CD8-positive, alpha-beta memory T cell (primary cell): ENCODE results near the gene C19orf12. TPM values are rescaled to one million over a fixed set of nuclear protein-coding genes. Genes with fewer than 3 reads are reported as not detected.
A peak's percentile ranks its signal among the peaks of the same experiment; 100 is the strongest.

Experiments
- CTCF ChIA-PET: fragments of 350-600 bp; sonication (Branson Sonifier 250); formaldehyde crosslinking; loops from one replicate; lab custom pipeline; 2021; ENCODE audit warnings: antibody characterized with exemption; lab: Charles Lee
- POLR2A ChIA-PET: fragments of 350-600 bp; sonication (Branson Sonifier 250); formaldehyde crosslinking; loops from one replicate; lab custom pipeline; 2021; ENCODE audit warnings: antibody characterized with exemption; lab: Charles Lee
- DNase-seq, 5 donors: peaks; one replicate each; pipeline versions ENCODE4 v3.0.0 to v3.0.0-alpha.2; 2020 to 2022; ENCODE audit warnings: mixed read lengths in 1 of 5
- H3K27ac ChIP-seq: one replicate; pipeline ENCODE4 v1.7.0; 2013; ENCODE audit warnings: low read depth, mild to moderate bottlenecking, low read length, moderate library complexity
- H3K27me3 ChIP-seq: 2 replicates; pipeline ENCODE4 v1.7.0; 2013; ENCODE audit warnings: low read length, mild to moderate bottlenecking; ENCODE audit not compliant: insufficient read depth, poor library complexity, severe bottlenecking
- H3K36me3 ChIP-seq: 2 replicates; pipeline ENCODE4 v1.7.0; 2013; ENCODE audit warnings: mild to moderate bottlenecking, low read length, moderate library complexity; ENCODE audit not compliant: insufficient read depth
- H3K4me1 ChIP-seq: 2 replicates; pipeline ENCODE4 v1.7.0; 2013; ENCODE audit warnings: mild to moderate bottlenecking, low read length, moderate library complexity; ENCODE audit not compliant: insufficient read depth
- H3K4me3 ChIP-seq: 2 replicates; pipeline ENCODE4 v1.7.0; 2013; ENCODE audit warnings: mild to moderate bottlenecking, low read length
- H3K9me3 ChIP-seq: 2 replicates; pipeline ENCODE4 v1.7.0; 2013; ENCODE audit warnings: mild to moderate bottlenecking, low read length
- H3K27ac Mint-ChIP-seq, 8 donors: one replicate each; pipeline ENCODE4 v1.8.0; 2020 to 2021; ENCODE audit warnings: mixed read lengths in 8 of 8, mild to moderate bottlenecking in 6 of 8, inconsistent platforms in 3 of 8, moderate library complexity in 3 of 8
- H3K27me3 Mint-ChIP-seq, 2 donors: one replicate each; pipeline ENCODE4 v1.8.0; 2020 to 2021; ENCODE audit warnings: mixed read lengths in 2 of 2, mild to moderate bottlenecking in 1 of 2, moderate library complexity in 1 of 2
- H3K36me3 Mint-ChIP-seq, 3 donors: one replicate each; pipeline ENCODE4 v1.8.0; 2020 to 2021; ENCODE audit warnings: mixed read lengths in 3 of 3, inconsistent platforms in 1 of 3, mild to moderate bottlenecking in 1 of 3
- H3K4me1 Mint-ChIP-seq, 3 donors: one replicate each; pipeline ENCODE4 v1.8.0; 2020 to 2021; ENCODE audit warnings: mixed read lengths in 3 of 3, inconsistent platforms in 1 of 3, mild to moderate bottlenecking in 1 of 3
- H3K4me3 Mint-ChIP-seq, 7 donors: one replicate each; pipeline ENCODE4 v1.8.0; 2020 to 2021; ENCODE audit warnings: mixed read lengths in 7 of 7, mild to moderate bottlenecking in 6 of 7, moderate library complexity in 4 of 7, inconsistent platforms in 2 of 7
- H3K9me3 Mint-ChIP-seq, 5 donors: one replicate each; pipeline ENCODE4 v1.8.0; 2020 to 2022; ENCODE audit warnings: mixed read lengths in 5 of 5, mild to moderate bottlenecking in 3 of 5, moderate library complexity in 2 of 5, inconsistent platforms in 1 of 5
- polyA plus RNA-seq: library from polyadenylated mRNA; unstranded; fragments of 300-500 nt; fragmentation: Illumina TruSeq; gene quantifications from one replicate; pipeline ENCODE4 v1.2.3, GENCODE V29; 2021
- total RNA-seq, 2 experiments: library from RNA; stranded (reverse); gene quantifications; one replicate each; pipeline ENCODE4 v1.2.3, GENCODE V29; 2021

The C19orf12 gene
- total and polyA plus RNA-seq, 3 experiments from 2014 or later = 32.3 to 35.3 (median 33.0) TPM

DNA sequence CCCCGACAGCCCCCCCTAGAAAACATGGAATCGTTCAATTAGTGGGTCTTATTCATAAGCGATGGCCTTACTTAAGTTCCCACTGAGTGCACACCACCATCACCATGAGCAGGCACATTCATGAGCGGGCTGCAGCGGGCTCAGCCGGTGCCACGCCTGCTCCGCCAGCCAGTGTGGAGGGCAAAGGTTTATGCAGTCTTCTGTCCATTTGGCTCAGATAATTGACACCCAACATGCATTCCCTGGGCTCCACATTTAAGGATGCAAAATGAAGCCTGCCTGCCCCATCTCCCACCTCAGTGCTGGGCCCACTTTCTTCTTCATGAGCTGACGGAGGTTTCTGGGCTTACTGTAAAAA lies 12.1 kb downstream of the C19orf12 start:
- ChIA-PET POLR2A (interaction anchor here (0.5 kb wide), 1 partner anchor 10 kb away, joined by 3 read pairs; no protein-coding TSS in a partner anchor), CTCF (interaction anchor here (1.2 to 2.4 kb wide), 3 partner anchors 9 to 38 kb away, joined by 4 to 8 read pairs (median 6); partner anchors contain the start of gene PLEKHF1)
- H3K9me3 Mint-ChIP-seq = no peaks in the 10 kb centered on the region
- no peak overlapping the region for H3K27ac ChIP-seq
- peaks cover 6 to 33% (median 13%) of the 10 kb centered on the region in 3 donors for H3K4me1 Mint-ChIP-seq
- no peaks in the 10 kb centered on the region for H3K4me1 ChIP-seq
- H3K27ac Mint-ChIP-seq = no peak overlapping the region
- H3K27me3 Mint-ChIP-seq = no peaks in the 10 kb centered on the region
- H3K4me3 ChIP-seq = no peak overlapping the region
- no peaks in the 10 kb centered on the region for H3K27me3 ChIP-seq
- H3K9me3 ChIP-seq = no peaks in the 10 kb centered on the region
- H3K4me3 Mint-ChIP-seq = no peak overlapping the region
- no peak for DNase-seq
- H3K36me3 Mint-ChIP-seq = peaks cover 0 to 58% (median 5%) of the 10 kb centered on the region in 3 donors
- H3K36me3 ChIP-seq = peaks cover 29% of the 10 kb centered on the region

DNA sequence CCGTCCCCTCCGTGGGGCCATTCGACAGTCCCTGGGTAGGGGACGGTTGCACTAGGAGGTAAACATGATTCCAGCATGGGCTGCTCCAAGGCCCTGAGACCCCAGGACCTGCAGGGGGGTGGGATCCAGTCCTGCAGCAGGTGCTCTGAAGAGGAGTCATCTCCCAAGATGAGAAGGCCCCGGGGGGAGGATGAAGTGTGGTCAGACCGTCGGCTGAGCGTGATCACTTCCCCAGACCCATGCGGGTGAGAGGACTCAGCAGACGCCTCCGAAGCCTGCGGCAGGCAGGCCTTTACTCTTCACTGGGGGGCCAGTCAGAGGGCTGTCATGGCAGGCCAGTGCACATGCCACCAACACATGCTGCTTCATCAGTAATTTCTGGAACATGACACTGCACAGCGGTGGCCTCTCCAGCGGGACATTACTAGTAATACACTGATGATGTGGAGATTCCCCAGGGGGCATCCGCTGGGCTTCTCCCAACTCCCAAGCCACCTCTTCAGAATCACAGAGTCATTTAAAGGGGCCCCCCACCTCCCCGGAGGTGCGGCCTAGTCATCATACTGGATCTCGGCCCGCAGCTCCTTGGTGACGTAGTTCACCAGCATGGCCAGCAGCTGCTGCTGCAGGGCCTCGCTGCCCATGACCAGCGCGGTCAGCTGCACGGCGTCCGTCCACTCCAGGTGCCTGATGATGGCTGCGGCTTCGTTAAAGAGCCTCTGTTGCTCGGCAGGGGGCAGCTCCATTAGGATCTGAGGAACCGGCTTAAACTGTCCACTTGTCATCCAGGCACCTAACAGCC lies 12.7 kb downstream of the C19orf12 start:
- CTCF ChIA-PET = interaction anchor here (1.2 kb wide), 2 partner anchors 14 to 37 kb away, joined by 4 to 6 read pairs; partner anchors contain the start of gene PLEKHF1
- H3K4me3 Mint-ChIP-seq = no peak overlapping the region

DNA sequence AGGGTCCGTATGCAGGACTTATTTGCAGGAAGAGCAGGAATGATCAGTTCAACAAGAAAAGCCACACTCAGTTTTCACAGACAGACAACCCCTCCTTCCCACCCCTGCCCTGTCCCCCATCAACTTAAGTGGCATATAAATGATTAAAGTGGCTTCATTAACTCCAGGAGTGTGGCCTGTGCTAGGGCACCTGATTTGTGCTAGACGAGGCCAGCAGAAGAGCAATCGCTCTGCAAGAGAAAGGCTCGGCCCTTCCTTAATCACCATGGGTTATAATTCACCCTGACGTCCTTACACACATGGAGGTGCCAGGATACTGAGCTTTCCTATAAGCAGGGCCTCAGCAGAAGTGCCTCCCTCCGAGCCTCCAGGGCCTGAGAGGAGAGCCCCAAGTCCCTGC lies 14.6 kb downstream of the C19orf12 start:
- Mint-ChIP-seq H3K27ac (peak overlapping the region in 1 of 8 donors; percentile 58), H3K9me3 (no peaks in the 10 kb centered on the region), H3K27me3 (no peaks in the 10 kb centered on the region), H3K36me3 (peaks cover 0 to 35% (median 5%) of the 10 kb centered on the region in 3 donors), H3K4me3 (no peak overlapping the region), H3K4me1 (peaks cover 6 to 15% (median 9%) of the 10 kb centered on the region in 3 donors)
- CTCF ChIA-PET = interaction anchor here (1.0 to 1.5 kb wide), 2 partner anchors 15 to 16 kb away, joined by 3 to 11 read pairs; no protein-coding TSS in a partner anchor
- no peaks in the 10 kb centered on the region for H3K4me1 ChIP-seq
- no peaks in the 10 kb centered on the region for H3K27me3 ChIP-seq
- DNase-seq = no peak
- POLR2A ChIA-PET = interaction anchor here (0.6 kb wide), 1 partner anchor 93 kb away, joined by 3 read pairs; no protein-coding TSS in a partner anchor
- no peaks in the 10 kb centered on the region for H3K9me3 ChIP-seq
- peaks cover 14% of the 10 kb centered on the region for H3K36me3 ChIP-seq
- no peak overlapping the region for H3K4me3 ChIP-seq
- no peak overlapping the region for H3K27ac ChIP-seq

More for the DNA sequence above, 12.7 kb downstream of the C19orf12 start:
- Histone ChIP-seq H3K4me1 (no peaks in the 10 kb centered on the region), H3K4me3 (no peak overlapping the region), H3K27ac (no peak overlapping the region), H3K36me3 (peaks cover 26% of the 10 kb centered on the region), H3K9me3 (no peaks in the 10 kb centered on the region), H3K27me3 (no peaks in the 10 kb centered on the region)
- Mint-ChIP-seq H3K4me1 (peaks cover 6 to 28% (median 9%) of the 10 kb centered on the region in 3 donors), H3K27ac (peak overlapping the region in 1 of 8 donors; percentile 14), H3K36me3 (peaks cover 0 to 54% (median 5%) of the 10 kb centered on the region in 3 donors), H3K9me3 (no peaks in the 10 kb centered on the region), H3K27me3 (no peaks in the 10 kb centered on the region)
- DNase-seq = no peak
- POLR2A ChIA-PET = interaction anchor here (0.5 kb wide), 1 partner anchor 11 kb away, joined by 3 read pairs; no protein-coding TSS in a partner anchor

DNA sequence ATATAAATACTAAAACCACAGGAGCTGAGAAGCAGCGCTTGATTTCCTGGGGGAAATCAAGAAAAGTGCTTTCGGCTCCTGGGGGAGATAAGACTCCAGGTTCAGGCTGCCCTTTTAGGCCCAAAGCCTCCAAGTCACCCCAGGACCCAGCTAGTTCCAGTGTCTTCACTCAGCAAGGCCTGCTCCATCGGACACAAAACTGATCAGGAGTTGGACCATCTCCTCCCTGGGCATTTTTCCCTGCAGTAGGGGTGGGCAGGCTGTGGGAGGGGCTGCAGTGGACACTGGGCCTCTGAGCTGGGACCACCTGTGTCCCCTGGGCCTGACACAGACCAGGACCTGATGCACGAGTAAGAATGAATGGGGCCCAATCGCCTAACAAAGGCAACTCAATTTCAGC lies 15.2 kb downstream of the C19orf12 start:
- Histone ChIP-seq H3K4me1 (peaks cover 4% of the 10 kb centered on the region), H3K27ac (no peak overlapping the region), H3K27me3 (no peaks in the 10 kb centered on the region), H3K36me3 (peaks cover 10% of the 10 kb centered on the region), H3K4me3 (no peak overlapping the region), H3K9me3 (no peaks in the 10 kb centered on the region)
- ChIA-PET CTCF (interaction anchor here (1.2 to 1.5 kb wide), 2 partner anchors 17 to 31 kb away, joined by 3 to 11 read pairs; no protein-coding TSS in a partner anchor), POLR2A (interaction anchor here (0.6 kb wide), 1 partner anchor 93 kb away, joined by 3 read pairs; no protein-coding TSS in a partner anchor)
- Mint-ChIP-seq H3K4me1 (peaks cover 4 to 13% (median 7%) of the 10 kb centered on the region in 3 donors), H3K27ac (peak overlapping the region in 1 of 8 donors; percentile 58), H3K36me3 (peaks cover 0 to 29% (median 2%) of the 10 kb centered on the region in 3 donors), H3K27me3 (no peaks in the 10 kb centered on the region), H3K9me3 (no peaks in the 10 kb centered on the region), H3K4me3 (no peak overlapping the region)
- no peak for DNase-seq

DNA sequence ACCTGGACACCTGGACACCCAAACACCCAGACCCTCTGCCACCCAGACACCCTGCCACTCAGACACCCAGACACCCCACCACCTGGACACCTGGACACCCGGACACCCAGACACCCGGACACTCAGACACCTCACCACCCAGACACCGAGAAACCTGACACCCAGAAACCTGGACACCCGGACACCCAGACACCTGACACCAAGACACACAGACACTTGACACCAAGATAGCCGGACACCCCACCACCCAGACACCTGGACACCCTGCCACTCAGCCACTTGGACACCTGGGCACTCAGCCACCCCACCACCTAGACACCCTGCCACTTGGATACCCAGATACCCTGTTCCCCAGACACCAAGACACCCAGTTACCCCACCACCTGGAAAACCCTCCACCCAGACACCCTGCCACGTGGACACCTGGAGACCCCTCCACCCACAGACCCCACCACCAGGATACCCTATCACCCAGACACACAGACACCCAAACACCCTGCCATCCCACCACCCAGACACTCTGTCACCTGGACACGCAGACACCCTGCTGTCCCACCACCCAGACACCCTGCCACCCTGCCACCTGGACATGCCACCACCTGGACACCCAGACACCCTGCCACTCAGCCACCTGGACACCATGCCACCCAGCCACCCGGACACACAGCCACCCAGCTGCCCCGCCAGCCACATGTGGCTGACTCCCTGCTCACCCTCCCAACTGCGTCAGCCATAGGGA lies 17.4 kb downstream of the C19orf12 start:
- Histone ChIP-seq H3K36me3 (peaks cover 10% of the 10 kb centered on the region), H3K27me3 (no peaks in the 10 kb centered on the region), H3K9me3 (no peaks in the 10 kb centered on the region), H3K27ac (no peak overlapping the region), H3K4me1 (peaks cover 9% of the 10 kb centered on the region), H3K4me3 (no peak overlapping the region)
- DNase-seq = no peak
- ChIA-PET POLR2A (no interaction called here), CTCF (interaction anchor here (1.3 kb wide), 1 partner anchor 19 kb away, joined by 5 read pairs; no protein-coding TSS in a partner anchor)
- Mint-ChIP-seq H3K9me3 (no peaks in the 10 kb centered on the region), H3K27me3 (no peaks in the 10 kb centered on the region), H3K36me3 (peaks cover 0 to 13% (median 2%) of the 10 kb centered on the region in 3 donors), H3K4me1 (peaks cover 8 to 14% (median 9%) of the 10 kb centered on the region in 3 donors), H3K4me3 (no peak overlapping the region), H3K27ac (peak overlapping the region in 5 of 8 donors; percentile 50 to 85 (median 79))

DNA sequence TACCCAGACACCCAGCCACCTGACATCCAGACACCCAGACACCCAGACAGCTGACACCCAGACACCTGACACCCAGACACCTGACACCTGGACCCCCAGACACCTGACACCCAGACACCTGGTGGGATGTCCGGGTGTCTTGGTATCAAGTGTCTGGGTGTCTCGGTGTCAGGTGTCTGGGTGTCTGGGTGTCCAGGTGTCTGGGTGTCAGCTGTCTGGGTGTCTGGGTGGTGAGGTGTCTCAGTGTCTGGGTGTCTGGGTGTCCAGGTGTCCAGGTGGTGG lies 18.6 kb downstream of the C19orf12 start:
- Mint-ChIP-seq H3K9me3 (no peaks in the 10 kb centered on the region), H3K4me1 (peaks cover 7 to 14% (median 8%) of the 10 kb centered on the region in 3 donors), H3K36me3 (peaks cover 0 to 2% (median 0%) of the 10 kb centered on the region in 3 donors), H3K27me3 (no peaks in the 10 kb centered on the region), H3K4me3 (no peak overlapping the region), H3K27ac (peak overlapping the region in 5 of 8 donors; percentile 45 to 92 (median 64))
- Histone ChIP-seq H3K9me3 (no peaks in the 10 kb centered on the region), H3K36me3 (peaks cover 2% of the 10 kb centered on the region), H3K4me1 (peaks cover 9% of the 10 kb centered on the region), H3K27ac (peak overlapping the region; percentile 18), H3K27me3 (no peaks in the 10 kb centered on the region), H3K4me3 (no peak overlapping the region)
- DNase-seq = peak in 1 of 5 donors; percentile 54
- ChIA-PET CTCF (interaction anchor here (1.2 kb wide), 1 partner anchor 20 kb away, joined by 6 read pairs; no protein-coding TSS in a partner anchor), POLR2A (no interaction called here)

DNA sequence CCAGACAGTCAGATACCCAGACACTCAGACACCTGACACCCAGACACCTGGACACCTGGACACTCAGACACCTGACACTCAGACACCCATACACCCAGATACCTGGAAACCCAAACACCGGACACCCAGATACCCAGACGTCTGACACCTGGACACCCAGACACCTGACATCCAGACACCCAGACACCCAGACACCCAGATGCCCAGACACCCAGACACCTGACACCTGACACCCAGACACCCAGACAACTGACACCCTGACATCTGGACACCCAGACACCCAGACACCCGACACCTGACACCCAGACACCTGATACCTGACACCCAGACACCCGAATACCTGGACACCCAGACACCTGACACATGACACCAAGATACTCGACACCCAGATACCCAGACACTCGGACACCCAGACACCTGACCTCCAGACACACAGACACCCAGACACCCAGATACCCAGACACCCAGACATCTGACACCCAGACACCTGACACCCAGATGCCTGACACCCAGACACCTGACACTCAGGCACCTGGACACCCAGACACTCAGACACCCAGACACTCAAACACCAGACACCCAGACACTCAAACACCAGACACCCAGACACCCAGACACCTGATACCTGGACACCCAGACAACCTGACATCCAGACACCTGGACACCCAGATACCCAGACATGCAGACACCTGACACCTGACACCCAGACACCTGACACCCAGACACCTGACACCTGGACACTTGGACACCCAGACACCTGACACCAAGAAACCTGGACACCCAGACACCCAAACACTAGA lies 19.1 kb downstream of the C19orf12 start:
- Mint-ChIP-seq H3K4me3 (no peak overlapping the region), H3K36me3 (peaks cover 0 to 1% (median 0%) of the 10 kb centered on the region in 3 donors), H3K27me3 (no peaks in the 10 kb centered on the region), H3K27ac (peak overlapping the region in 7 of 8 donors; percentile 37 to 92 (median 63)), H3K9me3 (no peaks in the 10 kb centered on the region), H3K4me1 (peaks cover 10 to 16% (median 11%) of the 10 kb centered on the region in 3 donors)
- DNase-seq = no peak
- Histone ChIP-seq H3K9me3 (no peaks in the 10 kb centered on the region), H3K27me3 (no peaks in the 10 kb centered on the region), H3K4me3 (no peak overlapping the region), H3K36me3 (no peaks in the 10 kb centered on the region), H3K4me1 (peaks cover 9% of the 10 kb centered on the region), H3K27ac (peak overlapping the region; percentile 18)
- ChIA-PET POLR2A (no interaction called here), CTCF (interaction anchor here (1.2 to 7.7 kb wide), 6 partner anchors 9 to 84 kb away, joined by 4 to 175 read pairs (median 22); partner anchors contain the start of gene C19orf12)
